CD14-positive monocyte (primary cell): Measurements from ENCODE around the gene UBE2E1. TPM values are rescaled to one million over a fixed set of nuclear protein-coding genes. Genes with fewer than 3 reads are reported as not detected.
"Not testable (repeated sequence)": the region's sequence is repeated elsewhere in the genome, so short reads cannot be mapped to it uniquely, and the experiment has no call there.

Source experiments
- DNase-seq, 3 donors: peaks; one replicate each; pipeline ENCODE4 v3.0.0-alpha.2; 2011 to 2022
- H2AFZ ChIP-seq: 2 replicates; pipeline ENCODE4 v1.6.0; 2012; ENCODE audit warnings: mild to moderate bottlenecking, low read depth, low read length, inconsistent platforms; ENCODE audit not compliant: insufficient read depth, poor library complexity, severe bottlenecking
- H3K27ac ChIP-seq, 2 donors: 1 replicate in 1 of 2; 2 replicates in 1 of 2; pipeline ENCODE4 v1.5.1; 2012 to 2013; ENCODE audit warnings: low read length in 2 of 2, control low read depth in 1 of 2, inconsistent platforms in 1 of 2, low read depth in 1 of 2, mild to moderate bottlenecking in 1 of 2
- H3K27me3 ChIP-seq, 2 donors: one replicate each; pipeline versions ENCODE4 v1.6.0 to v1.6.1; 2011 to 2013; ENCODE audit warnings: low read length in 2 of 2; ENCODE audit not compliant: control insufficient read depth in 2 of 2, insufficient read depth in 2 of 2
- H3K36me3 ChIP-seq, 2 donors: replicated peaks in 1 of 2; 1 replicate in 1 of 2; 2 replicates in 1 of 2; pipeline versions ENCODE4 v1.5.1 to v1.6.1; 2012 to 2013; ENCODE audit warnings: low read length in 2 of 2, control low read depth in 1 of 2, inconsistent platforms in 1 of 2, mild to moderate bottlenecking in 1 of 2; ENCODE audit not compliant: insufficient read depth in 2 of 2, control insufficient read depth in 1 of 2
- H3K4me1 ChIP-seq, 2 donors: 1 replicate in 1 of 2; 2 replicates in 1 of 2; pipeline versions ENCODE4 v1.5.1 to v1.6.1; 2012 to 2013; ENCODE audit warnings: low read length in 2 of 2, control low read depth in 1 of 2, inconsistent platforms in 1 of 2, mild to moderate bottlenecking in 1 of 2, moderate library complexity in 1 of 2; ENCODE audit not compliant: insufficient read depth in 2 of 2, control insufficient read depth in 1 of 2
- H3K4me2 ChIP-seq: replicated peaks from 2 replicates; pipeline ENCODE3; 2012; ENCODE audit warnings: low read length, moderate library complexity, mild to moderate bottlenecking; ENCODE audit not compliant: poor library complexity, severe bottlenecking; ENCODE audit errors: extremely low read depth
- H3K4me3 ChIP-seq, 3 experiments: fragments of 200-600 bp in 1 of 3; sonication (generic) in 1 of 3; replicated peaks in 1 of 3; 1 replicate in 2 of 3; 2 replicates in 1 of 3; pipeline ENCODE4 v1.5.1; 2011 to 2013; ENCODE audit warnings: low read length in 3 of 3, mild to moderate bottlenecking in 3 of 3, control low read depth in 2 of 3, low read depth in 2 of 3, inconsistent platforms in 1 of 3, moderate library complexity in 1 of 3
- H3K79me2 ChIP-seq: 2 replicates; pipeline ENCODE4 v1.6.0; 2012; ENCODE audit warnings: mild to moderate bottlenecking, control low read depth, inconsistent platforms, low read length, moderate library complexity; ENCODE audit not compliant: insufficient read depth
- H3K9ac ChIP-seq: 2 replicates; pipeline ENCODE4 v1.6.0; 2017; ENCODE audit warnings: low read length, mild to moderate bottlenecking; ENCODE audit not compliant: insufficient read depth, poor library complexity, severe bottlenecking
- H3K9me3 ChIP-seq, 2 donors: replicated peaks in 1 of 2; 1 replicate in 1 of 2; 2 replicates in 1 of 2; pipeline versions ENCODE4 v1.5.1 to v1.6.1; 2012 to 2013; ENCODE audit warnings: low read length in 2 of 2, control low read depth in 1 of 2; ENCODE audit not compliant: control insufficient read depth in 1 of 2, insufficient read depth in 1 of 2
- H4K20me1 ChIP-seq: 2 replicates; pipeline ENCODE4 v1.6.0; 2012; ENCODE audit warnings: mild to moderate bottlenecking, low read length, control low read depth, moderate library complexity; ENCODE audit not compliant: insufficient read depth
- H3K27ac Mint-ChIP-seq, 7 donors: one replicate each; pipeline ENCODE4 v1.8.0; 2020; ENCODE audit warnings: mild to moderate bottlenecking in 7 of 7, mixed read lengths in 7 of 7, moderate library complexity in 6 of 7, inconsistent platforms in 2 of 7
- H3K27me3 Mint-ChIP-seq, 3 donors: one replicate each; pipeline ENCODE4 v1.8.0; 2021 to 2022; ENCODE audit warnings: low read depth in 3 of 3, mild to moderate bottlenecking in 3 of 3, mixed read lengths in 3 of 3, moderate library complexity in 3 of 3, inconsistent platforms in 1 of 3
- H3K36me3 Mint-ChIP-seq, 2 donors: one replicate each; pipeline ENCODE4 v1.8.0; 2020; ENCODE audit warnings: mixed read lengths in 2 of 2, inconsistent platforms in 1 of 2, mild to moderate bottlenecking in 1 of 2
- H3K4me1 Mint-ChIP-seq: one replicate; pipeline ENCODE4 v1.8.0; 2020; ENCODE audit warnings: mild to moderate bottlenecking, mixed read lengths
- H3K4me3 Mint-ChIP-seq, 2 donors: one replicate each; pipeline ENCODE4 v1.8.0; 2020; ENCODE audit warnings: mild to moderate bottlenecking in 2 of 2, mixed read lengths in 2 of 2, moderate library complexity in 1 of 2
- H3K9me3 Mint-ChIP-seq, 7 donors: one replicate each; pipeline ENCODE4 v1.8.0; 2020 to 2022; ENCODE audit warnings: mixed read lengths in 7 of 7, mild to moderate bottlenecking in 6 of 7, moderate library complexity in 6 of 7, inconsistent platforms in 2 of 7
- WGBS: methylation state at CpG from one replicate; pipeline ENCODE4 v1.1.5; 2013; ENCODE audit warnings: missing lambda C conversion rate; ENCODE audit not compliant: insufficient coverage; 5-methylcytosine and 5-hydroxymethylcytosine counted together
- intact Hi-C, 2 donors: fragments of 100-400 bp; cut with micrococcal nuclease; formaldehyde crosslinking; loops; one replicate each; pipeline versions ENCODE4 v1.15.0 to v1.15.1; 2023
- polyA plus RNA-seq, 3 donors: library from polyadenylated mRNA; depleted of rRNA in 1 of 3; unstranded in 2 of 3; stranded (reverse) in 1 of 3; fragments of 300-500 nt in 2 of 3; fragments of >200 nt in 1 of 3; fragmentation: Illumina TruSeq in 2 of 3; gene quantifications; 1 replicate in 2 of 3; 2 replicates in 1 of 3; pipeline ENCODE4 v1.2.3, GENCODE V29; 2012 to 2021
- TF ChIP-seq, protein P1 (sequence below): fragments of 200-600 bp; IDR thresholded peaks from one replicate; pipeline ENCODE4 v1.8.0; 2022; ENCODE audit warnings: antibody characterized with exemption, mild to moderate bottlenecking

UBE2E1 gene
- polyA plus RNA-seq, 3 donors: 31.3 to 60.2 (median 34.6) TPM

DNA sequence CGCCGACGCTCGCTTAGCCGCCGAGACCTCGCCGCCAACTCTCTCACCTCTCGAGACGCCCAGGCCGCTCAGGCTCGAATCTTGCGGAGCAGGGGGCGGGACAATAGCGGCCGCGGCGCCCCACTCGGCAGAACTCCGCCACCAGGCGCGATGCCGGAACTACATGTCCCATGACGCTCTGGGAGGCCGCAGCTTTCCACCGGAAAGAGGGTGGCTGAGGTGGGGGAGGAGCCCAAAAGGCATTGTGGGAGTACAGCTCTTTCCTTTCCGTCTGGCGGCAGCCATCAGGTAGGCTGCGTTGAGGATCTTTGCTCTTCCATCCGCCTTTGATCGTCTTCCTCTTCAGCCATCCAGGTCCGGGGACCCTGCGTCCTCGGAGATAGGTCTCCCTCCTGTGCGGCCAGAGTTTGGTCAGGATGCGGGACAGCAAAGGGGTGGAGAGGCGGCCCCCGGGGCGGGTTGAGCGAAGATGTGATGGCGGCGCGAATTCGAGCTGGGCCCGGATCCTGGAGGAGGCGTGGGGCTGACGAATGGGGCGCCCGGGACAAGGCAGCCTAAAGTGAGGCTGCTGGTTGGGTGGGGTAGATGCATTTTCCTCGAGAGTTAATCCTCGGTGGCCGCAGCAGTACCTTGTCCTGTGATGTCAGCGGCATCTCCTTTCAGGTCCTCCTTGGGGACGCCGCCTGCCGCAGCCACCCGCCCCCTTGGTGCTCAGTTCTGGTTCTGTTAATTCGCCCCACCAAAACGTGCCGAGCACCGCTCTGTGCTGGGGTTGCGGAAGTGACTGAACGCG lies 111.3 kb downstream of the UBE2E1 start, which contains the start of the genes NKIRAS1 and RPL15:
NKIRAS1 (minus strand) TSS at position 105 of the 793 bp plus-strand sequence. CDS start 6,086 bp downstream, outside the sequence.
RPL15 (plus strand) TSS at position 247 of the 793 bp plus-strand sequence. CDS start 728 bp downstream, outside the sequence.
- no peaks in the 10 kb centered on the region for H3K9me3 ChIP-seq
- TF ChIP-seq, protein P1, sequence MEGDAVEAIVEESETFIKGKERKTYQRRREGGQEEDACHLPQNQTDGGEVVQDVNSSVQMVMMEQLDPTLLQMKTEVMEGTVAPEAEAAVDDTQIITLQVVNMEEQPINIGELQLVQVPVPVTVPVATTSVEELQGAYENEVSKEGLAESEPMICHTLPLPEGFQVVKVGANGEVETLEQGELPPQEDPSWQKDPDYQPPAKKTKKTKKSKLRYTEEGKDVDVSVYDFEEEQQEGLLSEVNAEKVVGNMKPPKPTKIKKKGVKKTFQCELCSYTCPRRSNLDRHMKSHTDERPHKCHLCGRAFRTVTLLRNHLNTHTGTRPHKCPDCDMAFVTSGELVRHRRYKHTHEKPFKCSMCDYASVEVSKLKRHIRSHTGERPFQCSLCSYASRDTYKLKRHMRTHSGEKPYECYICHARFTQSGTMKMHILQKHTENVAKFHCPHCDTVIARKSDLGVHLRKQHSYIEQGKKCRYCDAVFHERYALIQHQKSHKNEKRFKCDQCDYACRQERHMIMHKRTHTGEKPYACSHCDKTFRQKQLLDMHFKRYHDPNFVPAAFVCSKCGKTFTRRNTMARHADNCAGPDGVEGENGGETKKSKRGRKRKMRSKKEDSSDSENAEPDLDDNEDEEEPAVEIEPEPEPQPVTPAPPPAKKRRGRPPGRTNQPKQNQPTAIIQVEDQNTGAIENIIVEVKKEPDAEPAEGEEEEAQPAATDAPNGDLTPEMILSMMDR: peak; percentile 63
- WGBS: 0% methylated on average over 61 of the region's 64 CpGs
- Mint-ChIP-seq H3K36me3 (peaks cover 36 to 40% of the 10 kb centered on the region in 2 donors), H3K4me3 (peak within 1 kb of the TSS; percentile 96 to 97), H3K9me3 (peaks cover 0 to 2% (median 0%) of the 10 kb centered on the region in 7 donors), H3K4me1 (peaks cover 43% of the 10 kb centered on the region), H3K27ac (peak within 1 kb of the TSS; percentile 93 to 97 (median 95)), H3K27me3 (peaks cover 8 to 11% (median 10%) of the 10 kb centered on the region in 3 donors)
- H3K4me3 ChIP-seq: peak within 1 kb of the TSS; percentile 91 to 100 (median 100)
- peak; percentile 94 to 96 (median 95) for DNase-seq
- no peaks in the 10 kb centered on the region for H3K27me3 ChIP-seq
- intact Hi-C loops: loop anchor here (2.0 to 10.0 kb wide), 2 partner anchors 28 to 48 kb away; partner anchors contain the start of gene NR1D2 (in 1 of the 2)
- peak within 1 kb of the TSS; percentile 94 for H3K9ac ChIP-seq
- H3K4me2 ChIP-seq: peak within 1 kb of the TSS; percentile 85
- H2AFZ ChIP-seq: peak within 1 kb of the TSS; percentile 95
- H3K27ac ChIP-seq: peak within 1 kb of the TSS; percentile 94
- peaks cover 32% of the 10 kb centered on the region for H4K20me1 ChIP-seq
- H3K79me2 ChIP-seq: peaks cover 21% of the 10 kb centered on the region
- peaks cover 22 to 44% of the 10 kb centered on the region in 2 donors for H3K36me3 ChIP-seq
- peaks cover 26 to 33% of the 10 kb centered on the region in 2 donors for H3K4me1 ChIP-seq

DNA sequence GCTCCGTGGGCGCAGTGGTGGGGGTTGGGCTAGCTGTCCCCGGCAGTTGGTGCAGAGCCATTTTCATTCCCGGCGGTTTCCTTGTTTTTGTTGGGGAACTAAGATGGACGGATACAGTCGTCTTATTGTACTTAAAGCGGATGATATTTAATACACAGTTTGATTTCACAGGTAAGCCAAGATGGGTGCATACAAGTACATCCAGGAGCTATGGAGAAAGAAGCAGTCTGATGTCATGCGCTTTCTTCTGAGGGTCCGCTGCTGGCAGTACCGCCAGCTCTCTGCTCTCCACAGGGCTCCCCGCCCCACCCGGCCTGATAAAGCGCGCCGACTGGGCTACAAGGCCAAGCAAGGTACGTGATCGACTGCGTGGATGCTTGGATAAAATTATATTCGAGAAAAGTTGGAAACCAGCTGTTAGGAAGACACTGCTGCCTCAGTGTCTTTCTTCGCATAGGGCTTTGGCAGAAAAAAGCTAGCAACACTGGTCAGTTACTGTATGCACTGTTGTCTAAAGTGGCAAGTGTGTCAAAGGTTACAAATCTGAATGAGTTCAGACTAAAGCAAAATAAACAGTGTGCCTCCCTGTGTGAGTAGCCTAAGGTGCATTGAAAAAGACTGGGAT lies 112.0 kb downstream of the UBE2E1 start:
- Mint-ChIP-seq H3K27me3 (peaks cover 8 to 11% (median 10%) of the 10 kb centered on the region in 3 donors), H3K27ac (peak overlapping the region; percentile 93 to 97 (median 95)), H3K4me1 (peaks cover 43% of the 10 kb centered on the region), H3K4me3 (peak overlapping the region; percentile 96 to 97), H3K36me3 (peaks cover 36 to 40% of the 10 kb centered on the region in 2 donors)
- H3K36me3 ChIP-seq: peaks cover 22 to 51% of the 10 kb centered on the region in 2 donors
- H3K4me1 ChIP-seq: peaks cover 26 to 33% of the 10 kb centered on the region in 2 donors
- peak overlapping the region; percentile 94 for H3K27ac ChIP-seq
- H3K9ac ChIP-seq: peak overlapping the region; percentile 94
- peaks cover 21% of the 10 kb centered on the region for H3K79me2 ChIP-seq
- 2% methylated on average over 15 of the region's 21 CpGs for WGBS
- H2AFZ ChIP-seq: peak overlapping the region; percentile 95
- peaks cover 32% of the 10 kb centered on the region for H4K20me1 ChIP-seq
- intact Hi-C loops: loop anchor here (2.0 to 10.0 kb wide), 2 partner anchors 27 to 47 kb away; partner anchors contain the start of gene NR1D2 (in 1 of the 2)
- not testable (repeated sequence) for H3K9me3 ChIP-seq, H3K9me3 Mint-ChIP-seq, H3K27me3 ChIP-seq
- peak overlapping the region; percentile 85 for H3K4me2 ChIP-seq
- peak in 1 of 3 donors; percentile 67 for DNase-seq
- H3K4me3 ChIP-seq: peak overlapping the region; percentile 91 to 100 (median 100)

DNA sequence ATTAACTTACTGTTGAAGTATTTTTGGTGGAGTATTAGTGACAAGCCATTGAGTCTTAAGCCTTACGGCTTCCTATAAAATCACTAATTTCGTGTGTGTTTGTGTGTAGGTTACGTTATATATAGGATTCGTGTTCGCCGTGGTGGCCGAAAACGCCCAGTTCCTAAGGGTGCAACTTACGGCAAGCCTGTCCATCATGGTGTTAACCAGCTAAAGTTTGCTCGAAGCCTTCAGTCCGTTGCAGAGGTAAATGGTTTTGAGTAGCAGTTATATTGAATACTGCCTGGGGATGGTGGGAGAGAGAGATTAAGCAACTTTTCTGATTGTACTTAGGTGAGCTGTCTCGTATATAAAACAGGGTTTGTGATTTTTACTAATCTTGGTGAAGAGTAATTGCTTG lies 112.6 kb downstream of the UBE2E1 start:
- H3K79me2 ChIP-seq: peaks cover 21% of the 10 kb centered on the region
- H3K27me3 ChIP-seq, H3K9me3 ChIP-seq, H2AFZ ChIP-seq, DNase-seq, H3K9me3 Mint-ChIP-seq: not testable (repeated sequence)
- H3K4me1 ChIP-seq: peaks cover 26 to 33% of the 10 kb centered on the region in 2 donors
- peaks cover 32% of the 10 kb centered on the region for H4K20me1 ChIP-seq
- H3K27ac Mint-ChIP-seq: peak overlapping the region in 6 of 7 donors; percentile 41 to 97 (median 94)
- peak overlapping the region in 1 of 2 donors; percentile 94 for H3K27ac ChIP-seq
- intact Hi-C loops: loop anchor here in 1 of 2 donors (10.0 kb wide), 1 partner anchor 46 kb away; no protein-coding TSS in a partner anchor
- peak overlapping the region; percentile 85 for H3K4me2 ChIP-seq
- peaks cover 36 to 40% of the 10 kb centered on the region in 2 donors for H3K36me3 Mint-ChIP-seq
- H3K36me3 ChIP-seq: peaks cover 22 to 52% of the 10 kb centered on the region in 2 donors
- 27% methylated on average over 11 of the region's 12 CpGs for WGBS
- H3K9ac ChIP-seq: peak overlapping the region; percentile 94
- H3K4me1 Mint-ChIP-seq: peaks cover 43% of the 10 kb centered on the region
- peaks cover 8 to 11% (median 10%) of the 10 kb centered on the region in 3 donors for H3K27me3 Mint-ChIP-seq
- peak overlapping the region; percentile 96 to 97 for H3K4me3 Mint-ChIP-seq
- H3K4me3 ChIP-seq: peak overlapping the region; percentile 91 to 100 (median 100)
